ENCODE results near the gene SIRPB1. TPM values are rescaled to one million over a fixed set of nuclear protein-coding genes. Genes with fewer than 3 reads are reported as not detected.
"Not testable (repeated sequence)": the region's sequence is repeated elsewhere in the genome, so short reads cannot be mapped to it uniquely, and the experiment has no call there.

SIRPB1 gene
- total RNA-seq, 4 donors from 2014 or later, result 0.95 to 3.2 (median 1.7) TPM; not detected in 1

DNA sequence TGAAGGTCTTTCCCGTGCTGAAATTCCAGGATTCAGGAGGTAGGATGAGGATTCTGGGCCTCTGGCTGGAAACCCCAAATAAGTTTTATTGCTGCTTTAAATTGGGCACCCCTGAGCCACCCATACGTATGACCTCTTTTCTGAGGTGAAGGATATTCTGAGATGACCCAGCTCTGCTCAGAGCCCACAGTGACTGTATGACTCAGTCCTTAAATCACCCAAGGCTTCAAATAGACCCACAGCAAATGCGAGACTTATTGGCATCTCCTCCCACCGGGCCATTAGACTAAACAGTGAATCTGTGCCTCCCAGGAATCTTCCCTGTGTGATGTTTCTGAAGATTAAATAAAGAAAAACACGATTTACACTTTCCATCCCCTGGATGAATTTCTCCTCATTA is 28.3 kb upstream of the SIRPB1 start:
- TF ChIP-seq, protein P1, sequence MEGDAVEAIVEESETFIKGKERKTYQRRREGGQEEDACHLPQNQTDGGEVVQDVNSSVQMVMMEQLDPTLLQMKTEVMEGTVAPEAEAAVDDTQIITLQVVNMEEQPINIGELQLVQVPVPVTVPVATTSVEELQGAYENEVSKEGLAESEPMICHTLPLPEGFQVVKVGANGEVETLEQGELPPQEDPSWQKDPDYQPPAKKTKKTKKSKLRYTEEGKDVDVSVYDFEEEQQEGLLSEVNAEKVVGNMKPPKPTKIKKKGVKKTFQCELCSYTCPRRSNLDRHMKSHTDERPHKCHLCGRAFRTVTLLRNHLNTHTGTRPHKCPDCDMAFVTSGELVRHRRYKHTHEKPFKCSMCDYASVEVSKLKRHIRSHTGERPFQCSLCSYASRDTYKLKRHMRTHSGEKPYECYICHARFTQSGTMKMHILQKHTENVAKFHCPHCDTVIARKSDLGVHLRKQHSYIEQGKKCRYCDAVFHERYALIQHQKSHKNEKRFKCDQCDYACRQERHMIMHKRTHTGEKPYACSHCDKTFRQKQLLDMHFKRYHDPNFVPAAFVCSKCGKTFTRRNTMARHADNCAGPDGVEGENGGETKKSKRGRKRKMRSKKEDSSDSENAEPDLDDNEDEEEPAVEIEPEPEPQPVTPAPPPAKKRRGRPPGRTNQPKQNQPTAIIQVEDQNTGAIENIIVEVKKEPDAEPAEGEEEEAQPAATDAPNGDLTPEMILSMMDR (IDR thresholded peaks at IDR 0.05), result no peak
- TF ChIP-seq POLR2A (IDR thresholded peaks at IDR 0.05), result no peak
- no peaks in the 10 kb centered on the region for H3K27me3 ChIP-seq

GRCh38 chr20:1646975-1647431 is 27.2 kb upstream of the SIRPB1 start:
- Histone ChIP-seq H3K4me3 (no peak overlapping the region), H3K4me1 (no peaks in the 10 kb centered on the region), H3K27me3 (no peaks in the 10 kb centered on the region), H3K36me3 (no peaks in the 10 kb centered on the region), H3K27ac (no peak overlapping the region), H3K9me3 (no peaks in the 10 kb centered on the region)
- intact Hi-C loops (cut with DNase I; ENCODE audit: low total_unique reads), result no loop called here
- no peak for TF ChIP-seq POLR2A (IDR thresholded peaks at IDR 0.05)
- TF ChIP-seq, protein P1 (IDR thresholded peaks at IDR 0.05), result no peak
- DNase-seq, result no peak

More for the DNA sequence above, 28.3 kb upstream of the SIRPB1 start:
- H3K36me3 ChIP-seq, result no peaks in the 10 kb centered on the region
- no peaks in the 10 kb centered on the region for H3K9me3 ChIP-seq
- H3K27ac ChIP-seq, result no peak overlapping the region
- DNase-seq, result no peak
- intact Hi-C loops (cut with DNase I; ENCODE audit: low total_unique reads), result no loop called here
- no peak overlapping the region for H3K4me3 ChIP-seq
- no peaks in the 10 kb centered on the region for H3K4me1 ChIP-seq

DNA sequence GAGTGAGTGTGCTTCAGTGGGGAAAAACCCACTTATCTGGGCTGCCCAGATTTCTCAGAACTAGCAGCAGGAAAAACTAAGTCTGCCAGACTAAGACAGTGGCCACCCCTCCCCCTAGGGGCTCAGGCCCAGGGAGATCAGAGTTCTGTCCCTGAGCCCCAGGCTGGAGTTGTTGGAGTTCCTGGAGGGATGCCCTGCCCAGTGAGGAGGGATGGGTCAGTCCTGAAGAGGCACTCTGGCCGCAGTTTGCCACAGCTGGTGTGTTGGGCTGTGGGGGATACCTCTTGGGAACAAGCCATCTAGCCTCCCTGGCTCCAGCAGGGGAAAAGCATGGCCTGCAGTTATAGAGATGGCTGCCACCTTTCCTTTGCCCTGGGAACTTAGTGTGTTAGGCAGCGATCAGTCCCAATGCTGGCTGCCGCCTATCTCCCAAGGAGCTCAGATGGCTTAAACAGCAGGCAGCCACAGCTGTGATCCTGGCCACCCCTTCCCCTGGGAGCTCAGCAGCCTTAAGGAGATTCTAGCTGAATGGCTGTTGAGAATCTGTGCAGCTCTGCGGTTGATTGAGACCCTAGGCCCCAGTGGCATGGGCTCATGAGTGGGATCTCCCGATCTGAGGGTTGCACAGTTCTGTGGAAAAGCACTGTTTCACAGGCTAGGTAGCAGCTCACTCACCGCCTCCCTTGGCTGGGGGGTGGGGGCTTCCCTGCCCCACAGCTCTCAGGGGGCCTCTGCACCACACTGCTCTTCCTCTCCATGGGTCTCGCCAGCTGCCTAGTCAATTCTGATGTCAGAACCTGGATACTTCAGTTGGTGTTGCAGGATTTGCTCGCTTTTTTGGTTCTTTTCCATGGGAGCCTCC is 24.5 kb upstream of the SIRPB1 start:
- Histone ChIP-seq H3K27me3 (no peaks in the 10 kb centered on the region), H3K9me3 (no peaks in the 10 kb centered on the region), H3K4me3 (no peak overlapping the region), H3K36me3 (no peaks in the 10 kb centered on the region), H3K27ac (no peak overlapping the region), H3K4me1 (no peaks in the 10 kb centered on the region)
- TF ChIP-seq, protein P1 (IDR thresholded peaks at IDR 0.05), result no peak
- no peak for TF ChIP-seq POLR2A (IDR thresholded peaks at IDR 0.05)
- intact Hi-C loops (cut with DNase I; ENCODE audit: low total_unique reads), result no loop called here
- DNase-seq, result no peak

DNA sequence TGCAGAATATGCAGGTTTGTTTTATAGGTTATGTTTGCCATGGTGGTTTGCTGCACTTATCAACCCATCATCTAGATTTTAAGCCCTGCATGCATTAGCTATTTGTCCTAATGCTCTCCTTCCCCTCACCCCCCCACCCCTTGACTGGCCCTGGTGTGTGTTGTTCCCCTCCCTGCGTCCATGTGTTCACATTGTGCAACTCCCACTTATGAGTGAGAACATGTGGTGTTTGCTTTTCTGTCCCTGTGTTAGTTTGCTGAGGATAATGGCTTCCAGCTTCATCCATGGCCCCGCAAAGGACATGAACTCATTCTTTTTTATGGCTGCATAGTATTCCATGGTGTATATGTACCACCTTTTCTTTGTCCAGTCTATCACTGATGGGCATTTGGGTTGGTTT is 18.8 kb upstream of the SIRPB1 start:
- DNase-seq; H3K4me3 ChIP-seq; H3K27ac ChIP-seq; H3K27me3 ChIP-seq; H3K4me1 ChIP-seq; intact Hi-C loops (cut with DNase I; ENCODE audit: low total_unique reads); H3K9me3 ChIP-seq; H3K36me3 ChIP-seq: not testable (repeated sequence)

- no peaks in the 10 kb centered on the region for H3K9me3 ChIP-seq
- H3K4me3 ChIP-seq, result no peak overlapping the region
- TF ChIP-seq, protein P1 (IDR thresholded peaks at IDR 0.05), result no peak
- TF ChIP-seq POLR2A (IDR thresholded peaks at IDR 0.05), result no peak
- H3K27ac ChIP-seq, result no peak overlapping the region
- no peaks in the 10 kb centered on the region for H3K4me1 ChIP-seq
- no peaks in the 10 kb centered on the region for H3K36me3 ChIP-seq
- no peaks in the 10 kb centered on the region for H3K27me3 ChIP-seq
- no peak for DNase-seq
- intact Hi-C loops (cut with DNase I; ENCODE audit: low total_unique reads), result no loop called here
Observed at GRCh38 chr20:1637755-1638154, 17.9 kb upstream of the SIRPB1 start.

All from uterus (tissue), 4 donors.